GM19023 (cell line): Measurements from ENCODE around the gene PTPN18.
"Not testable (repeated sequence)": the region's sequence is repeated elsewhere in the genome, so short reads cannot be mapped to it uniquely, and the experiment has no call there.

Source experiments
- ATAC-seq: cut with Tn5 transposase; IDR thresholded peaks from one replicate; pipeline ENCODE4 v1.9.1; 2021; ENCODE audit warnings: mild to moderate bottlenecking, moderate library complexity; ENCODE audit not compliant: unreplicated experiment

Gene PTPN18

DNA sequence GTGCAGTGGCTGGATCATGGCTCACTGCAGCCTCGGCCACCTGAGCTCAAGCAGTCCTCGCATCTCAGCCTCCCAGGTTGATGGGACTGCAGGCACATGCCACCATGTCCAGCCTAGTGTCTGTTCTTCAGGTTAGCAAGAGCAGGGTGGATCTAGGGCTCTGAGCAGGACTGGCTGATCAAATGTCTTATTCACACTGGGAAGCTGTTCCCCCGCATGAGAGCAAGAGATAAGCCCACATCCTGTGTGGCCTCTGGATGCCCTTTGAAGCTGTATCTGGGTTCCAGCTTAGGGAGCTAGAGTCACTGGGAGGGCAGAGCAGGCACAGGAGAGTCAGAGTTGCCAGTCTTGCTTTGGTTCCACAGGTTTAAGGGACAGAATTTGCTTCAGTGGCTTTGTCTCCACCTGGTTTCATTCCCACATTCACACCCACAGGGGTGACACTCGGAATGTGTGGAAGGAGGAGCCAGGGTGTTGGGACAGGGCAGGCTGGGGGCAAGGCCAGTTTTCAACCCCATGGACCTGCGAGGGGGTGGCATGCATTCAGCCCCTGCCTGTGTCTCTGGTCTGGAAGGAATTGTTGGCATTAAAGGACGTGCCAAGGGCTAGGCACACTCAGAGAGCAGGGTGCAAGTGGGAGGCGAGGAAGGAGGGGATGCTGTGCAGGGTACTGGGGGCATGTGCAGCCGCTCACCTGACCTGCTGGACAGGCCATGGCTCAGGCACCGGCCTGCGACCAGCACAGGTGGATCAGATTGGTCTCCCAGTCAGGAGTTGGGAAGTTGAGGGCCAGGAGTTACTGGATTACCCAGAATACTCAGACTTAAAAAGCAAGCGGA is 24.5 kb downstream of the PTPN18 start:
- no peak for ATAC-seq

- no peak for ATAC-seq
Measured at GRCh38 chr2:130381145-130381544, 25.3 kb downstream of the PTPN18 start.

GRCh38 chr2:130381619-130382018 is 25.8 kb downstream of the PTPN18 start:
- no peak for ATAC-seq

DNA sequence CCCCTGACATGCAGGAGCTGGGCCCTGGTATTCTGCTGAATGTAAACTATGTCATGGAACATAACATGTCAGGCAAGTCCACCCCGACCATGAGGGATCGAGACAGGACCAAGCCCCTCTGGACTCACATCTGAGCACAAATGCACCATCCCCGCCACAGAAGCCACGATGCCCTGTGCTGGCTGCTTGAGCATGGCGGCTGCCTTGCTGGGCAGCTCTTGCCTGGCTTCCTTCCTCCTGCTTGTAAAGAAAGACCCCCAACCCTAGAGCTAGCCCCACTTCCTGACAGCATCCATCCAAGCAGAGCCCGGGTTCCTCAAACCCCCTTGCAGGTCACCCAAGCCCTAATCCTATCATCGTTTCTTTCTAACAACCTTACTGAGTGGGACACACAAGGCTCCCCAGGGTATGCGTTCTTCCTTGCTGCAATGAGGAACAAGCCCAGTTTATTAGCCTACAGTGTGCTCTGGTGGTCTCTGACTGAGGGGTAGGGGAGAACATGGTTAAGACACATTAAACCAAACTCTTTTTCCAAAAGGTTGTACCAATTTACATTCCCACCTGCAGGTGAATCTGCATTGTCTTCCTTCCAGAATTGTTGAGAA is 26.6 kb downstream of the PTPN18 start:
- no peak for ATAC-seq

DNA sequence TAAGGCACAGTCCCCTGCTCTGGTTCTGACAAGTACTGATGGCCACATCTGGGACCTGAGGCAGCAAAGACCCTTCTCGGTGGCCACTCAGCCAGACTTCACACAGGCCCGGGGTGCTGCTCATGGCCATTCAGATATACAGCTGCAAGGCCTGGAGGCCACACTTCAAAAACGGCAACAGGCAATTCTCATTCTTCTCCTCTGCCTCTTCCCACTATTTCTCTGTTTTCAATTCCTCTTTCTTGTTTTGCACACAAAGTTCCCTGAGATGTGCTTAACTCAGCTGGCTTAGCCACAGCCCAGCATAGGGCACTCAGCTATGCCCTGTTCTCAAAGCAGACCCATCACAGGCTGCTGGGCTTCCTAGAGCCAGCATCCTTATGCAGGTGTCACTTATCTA is 29.9 kb downstream of the PTPN18 start:
- peak; percentile 44 for ATAC-seq

DNA sequence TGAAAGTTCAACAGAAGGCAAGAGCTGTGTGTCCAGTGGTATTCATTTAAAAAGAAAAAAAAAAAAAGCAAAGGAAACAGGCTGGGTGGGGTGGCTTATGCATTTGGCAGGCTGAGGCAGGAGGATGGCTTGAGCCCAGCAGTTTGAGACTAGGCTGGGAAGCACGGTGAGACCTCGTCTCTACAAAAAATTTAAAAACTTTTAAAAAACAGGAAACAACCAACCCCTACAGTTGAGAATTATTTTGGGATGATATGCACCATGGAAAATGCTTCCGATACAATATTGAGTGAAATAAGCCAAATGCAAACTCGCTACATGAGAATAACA is 31.2 kb downstream of the PTPN18 start:
- no peak for ATAC-seq

DNA sequence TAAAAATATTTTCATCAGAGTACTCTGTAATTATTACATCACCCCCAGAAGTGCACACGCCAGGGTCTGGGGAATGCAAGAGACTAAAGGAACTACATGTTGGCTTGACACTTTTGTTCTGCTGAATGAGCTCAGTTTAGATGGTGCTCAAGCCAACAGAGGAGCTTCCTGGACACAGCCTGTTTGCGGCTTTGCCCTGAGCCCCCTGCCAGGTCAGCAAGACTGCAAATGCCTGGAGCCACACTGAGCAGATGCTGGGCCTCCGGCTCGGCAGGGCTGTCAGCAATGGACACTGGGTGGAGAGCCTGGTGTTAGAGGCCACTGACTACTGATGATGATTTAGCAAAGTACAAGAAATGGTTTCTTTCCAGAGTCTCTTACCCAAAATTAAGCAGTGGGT is 31.9 kb downstream of the PTPN18 start:
- ATAC-seq: no peak

DNA sequence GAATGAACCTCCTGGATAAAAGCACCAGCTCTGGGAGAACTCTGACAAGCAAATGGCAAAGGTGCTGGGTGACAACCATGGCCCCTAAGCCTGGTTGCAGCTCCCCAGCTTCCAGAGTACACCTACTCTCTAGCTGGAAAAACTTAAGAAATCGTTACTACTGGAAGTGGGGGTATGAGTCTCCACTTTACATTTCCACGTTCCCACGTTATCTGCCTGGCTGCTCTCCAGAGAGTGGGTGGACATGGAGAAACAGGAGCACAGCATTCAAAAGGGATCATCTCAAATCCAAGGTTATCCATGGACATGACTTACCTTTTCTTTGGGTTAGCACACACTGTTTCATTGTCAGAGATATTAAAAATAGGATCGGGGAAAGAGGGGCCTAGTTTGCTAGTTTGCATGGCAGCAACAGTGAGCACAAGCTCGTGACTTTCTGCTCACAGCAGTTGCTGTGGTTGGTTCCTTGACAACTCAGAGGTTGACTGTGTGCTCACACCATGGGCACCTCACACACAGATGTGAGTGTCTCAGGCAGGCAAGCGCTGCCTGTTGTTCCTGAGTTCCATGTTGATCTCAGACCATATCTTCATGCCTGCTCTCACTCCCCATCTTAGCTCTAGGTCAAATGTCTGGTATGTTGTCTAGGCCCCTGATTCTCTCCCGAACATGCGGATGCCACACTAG is 32.5 kb downstream of the PTPN18 start:
- ATAC-seq: no peak

- no peak for ATAC-seq
Measured at GRCh38 chr2:130389358-130389757, 33.5 kb downstream of the PTPN18 start.

- no peak for ATAC-seq
Measured at GRCh38 chr2:130389783-130390182, 33.9 kb downstream of the PTPN18 start.

DNA sequence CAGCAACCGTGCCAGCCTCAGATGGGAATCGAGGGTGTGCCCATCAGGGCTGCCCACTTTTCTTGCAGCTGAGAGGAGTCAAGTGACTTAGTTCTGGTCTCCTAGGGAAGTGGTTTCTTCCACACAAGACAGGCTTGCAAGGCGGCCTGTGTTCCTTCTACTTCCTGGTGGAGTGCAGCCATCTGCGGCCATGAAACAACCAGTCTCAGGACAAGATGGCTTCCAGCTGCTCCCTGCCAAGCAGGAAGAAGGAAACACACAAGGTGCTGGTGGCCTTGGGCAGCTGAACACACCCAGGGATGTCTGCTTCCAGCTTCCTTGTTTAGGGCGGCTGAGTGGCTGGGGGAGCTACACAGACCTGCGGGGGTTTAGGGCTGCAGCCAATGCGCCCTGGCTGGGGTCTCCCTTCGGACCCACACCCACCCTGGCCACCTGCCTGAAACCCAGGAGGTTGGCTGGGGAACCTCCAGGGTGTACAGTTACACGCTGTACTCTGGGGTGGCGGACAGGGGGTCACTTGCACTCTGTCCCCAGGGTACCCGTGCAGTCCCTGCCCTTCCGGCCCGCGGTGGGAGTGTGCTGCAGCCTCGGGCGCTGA is 34.7 kb downstream of the PTPN18 start:
- peak; percentile 24 for ATAC-seq

DNA sequence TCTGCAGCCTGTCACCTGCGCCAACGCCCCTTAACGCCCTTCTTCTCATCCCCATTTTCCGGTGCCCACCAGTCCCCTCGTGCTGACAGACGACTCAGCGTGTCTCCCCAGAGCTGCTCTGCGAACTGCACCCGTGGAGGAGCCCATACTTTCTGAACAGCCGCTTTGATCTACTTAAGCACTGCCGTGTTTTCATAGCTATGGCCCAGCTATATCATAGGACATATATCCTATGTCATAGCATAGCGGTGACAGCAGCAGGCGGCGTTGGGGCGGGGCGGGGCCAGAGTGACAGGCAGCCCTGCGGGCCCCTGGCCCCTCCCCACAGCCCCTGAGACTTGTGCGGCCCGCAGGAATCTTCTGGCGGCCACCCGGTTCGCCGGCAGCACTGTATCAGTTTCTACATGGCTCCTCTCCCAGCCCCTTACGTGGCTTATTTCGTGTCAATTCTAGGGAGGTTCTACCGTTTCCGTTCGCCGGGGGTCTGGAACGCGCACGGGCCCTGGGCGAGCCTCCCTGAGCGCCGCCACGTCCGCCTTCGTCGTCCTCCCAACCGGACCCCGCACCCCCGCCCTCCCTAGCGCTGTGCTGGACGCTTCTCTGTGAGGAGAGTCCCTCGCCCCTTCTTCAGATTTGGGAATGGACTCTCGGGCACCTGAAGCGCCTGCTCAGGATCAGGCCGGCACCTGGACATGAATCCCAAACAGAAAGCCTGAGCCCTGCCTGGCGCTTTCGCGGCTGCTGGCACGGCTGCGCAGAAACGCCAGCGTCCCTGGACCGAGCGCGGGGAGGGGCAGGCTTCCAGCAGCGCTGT is 35.4 kb downstream of the PTPN18 start:
- peak; percentile 94 for ATAC-seq

DNA sequence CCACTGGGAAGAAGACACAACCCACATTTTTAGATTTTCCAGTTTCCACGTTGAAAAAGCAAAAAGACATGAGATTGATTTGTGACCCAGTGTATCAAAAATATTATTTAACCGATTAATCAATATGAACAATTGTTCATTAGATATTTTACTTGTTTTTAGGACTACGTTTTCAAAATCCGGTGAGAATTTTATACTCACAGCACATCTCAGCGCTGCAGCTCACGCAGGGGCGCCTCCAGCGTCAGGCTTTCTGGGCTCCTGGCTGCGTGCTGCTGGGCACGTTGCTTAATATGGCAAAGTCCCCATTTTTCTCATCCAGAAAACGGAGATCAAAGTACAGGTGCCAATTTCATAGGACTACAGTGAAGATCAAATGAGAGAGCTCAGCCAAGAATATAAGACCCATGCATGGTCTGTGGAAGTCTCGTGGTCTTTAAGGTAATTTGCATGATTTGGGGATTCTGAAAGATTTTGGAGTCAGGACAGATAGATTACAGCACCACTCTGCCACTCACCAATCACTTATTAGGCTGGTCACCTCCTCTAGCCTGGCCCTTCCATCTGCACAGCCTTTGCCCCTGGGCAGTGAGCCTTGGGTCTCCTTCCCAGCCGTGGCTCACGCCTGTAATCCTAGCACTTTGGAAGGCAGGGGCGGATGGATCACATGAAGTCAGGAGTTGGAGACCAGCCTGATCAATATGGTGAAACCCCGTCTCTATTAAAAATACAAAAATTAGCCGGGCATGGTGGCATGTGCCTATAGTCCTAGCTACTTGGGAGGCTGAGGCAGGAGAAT is 36.2 kb downstream of the PTPN18 start:
- no peak for ATAC-seq

- ATAC-seq: no peak
Measured at GRCh38 chr2:130393318-130393910, 37.6 kb downstream of the PTPN18 start.

DNA sequence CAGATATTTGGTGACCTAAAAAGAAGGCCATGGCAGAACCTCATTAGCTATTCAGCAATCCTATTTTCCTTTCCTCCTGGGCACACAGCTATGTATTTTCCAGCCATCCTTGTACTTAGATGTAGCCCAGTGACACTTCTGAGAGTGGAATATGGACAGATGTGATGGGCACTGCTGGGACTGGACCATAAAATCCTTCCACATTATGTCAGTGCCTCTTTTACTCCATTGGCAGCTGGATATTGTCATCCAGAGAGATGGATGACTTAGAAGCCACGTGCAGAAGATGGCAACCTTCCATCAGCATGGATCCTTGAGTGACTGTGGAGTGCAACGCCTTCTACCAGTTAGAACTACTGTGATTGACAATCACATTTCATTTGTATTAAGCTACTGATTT is 50.4 kb downstream of the PTPN18 start:
- not testable (repeated sequence) for ATAC-seq

DNA sequence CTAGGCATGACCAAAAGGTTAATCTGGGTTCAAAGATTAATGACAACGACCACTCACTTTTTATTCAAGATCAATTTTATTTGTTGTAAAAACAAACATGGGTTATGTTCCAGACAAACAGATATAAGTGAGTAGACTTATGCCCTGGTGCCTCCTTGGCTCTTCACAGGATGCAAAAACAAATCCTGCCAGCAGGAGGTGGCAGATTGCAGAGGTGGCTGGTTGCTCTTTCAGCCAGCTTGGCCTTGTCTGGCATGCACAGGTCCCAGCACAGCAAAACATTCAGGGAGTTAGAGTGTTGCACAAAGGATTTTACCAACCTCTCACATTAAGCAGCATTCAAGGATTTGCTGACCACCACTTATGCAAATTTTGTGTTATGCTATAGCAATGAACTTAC is 60.8 kb downstream of the PTPN18 start:
- not testable (repeated sequence) for ATAC-seq

- not testable (repeated sequence) for ATAC-seq
Measured at GRCh38 chr2:130418845-130419244, 63.0 kb downstream of the PTPN18 start.
